ENCODE data around the gene IQSEC1. TPM values are rescaled to one million over a fixed set of nuclear protein-coding genes. Genes with fewer than 3 reads are reported as not detected.

IQSEC1 gene
- total RNA-seq, 1 donor from 2014 or later, result 41.7 TPM

- Mint-ChIP-seq H3K27ac (no peak overlapping the region), H3K27me3 (ENCODE audit: low read depth) (peaks cover 6% of the 10 kb centered on the region), H3K36me3 (no peaks in the 10 kb centered on the region), H3K4me1 (peaks cover 6% of the 10 kb centered on the region), H3K9me3 (no peaks in the 10 kb centered on the region), H3K4me3 (no peak overlapping the region)
- DNase-seq (ENCODE audit: low spot score in 2 of 2, unreplicated experiment in 2 of 2), result no peak
- no peak for TF ChIP-seq CTCF (IDR thresholded peaks at IDR 0.05; ENCODE audit: unreplicated experiment)
Measured at GRCh38 chr3:13109516-13109915, 36.3 kb upstream of the IQSEC1 start.

- no peak for DNase-seq (ENCODE audit: low spot score in 2 of 2, unreplicated experiment in 2 of 2)
- Mint-ChIP-seq H3K4me1 (peaks cover 6% of the 10 kb centered on the region), H3K9me3 (no peaks in the 10 kb centered on the region), H3K4me3 (no peak overlapping the region), H3K36me3 (no peaks in the 10 kb centered on the region), H3K27me3 (ENCODE audit: low read depth) (peaks cover 6% of the 10 kb centered on the region), H3K27ac (no peak overlapping the region)
- TF ChIP-seq CTCF (IDR thresholded peaks at IDR 0.05; ENCODE audit: unreplicated experiment), result no peak
Measured at GRCh38 chr3:13108861-13109260, 35.6 kb upstream of the IQSEC1 start.

- Mint-ChIP-seq H3K9me3 (no peaks in the 10 kb centered on the region), H3K4me3 (no peak overlapping the region), H3K27ac (no peak overlapping the region), H3K4me1 (peaks cover 6% of the 10 kb centered on the region), H3K36me3 (no peaks in the 10 kb centered on the region), H3K27me3 (ENCODE audit: low read depth) (peaks cover 6% of the 10 kb centered on the region)
- TF ChIP-seq CTCF (IDR thresholded peaks at IDR 0.05; ENCODE audit: unreplicated experiment), result no peak
- DNase-seq (ENCODE audit: low spot score in 2 of 2, unreplicated experiment in 2 of 2), result no peak
Measured at GRCh38 chr3:13107661-13108060, 34.4 kb upstream of the IQSEC1 start.

- Mint-ChIP-seq H3K9me3 (no peaks in the 10 kb centered on the region), H3K27ac (no peak overlapping the region), H3K27me3 (ENCODE audit: low read depth) (no peaks in the 10 kb centered on the region), H3K4me3 (no peak overlapping the region), H3K36me3 (no peaks in the 10 kb centered on the region), H3K4me1 (peaks cover 5% of the 10 kb centered on the region)
- no peak for DNase-seq (ENCODE audit: low spot score in 2 of 2, unreplicated experiment in 2 of 2)
- no peak for TF ChIP-seq CTCF (IDR thresholded peaks at IDR 0.05; ENCODE audit: unreplicated experiment)
Measured at GRCh38 chr3:13106308-13107001, 33.2 kb upstream of the IQSEC1 start.

GRCh38 chr3:13105896-13106250, 32.6 kb upstream of the IQSEC1 start:
- DNase-seq (ENCODE audit: low spot score in 2 of 2, unreplicated experiment in 2 of 2), result no peak
- no peak overlapping the region for H3K27ac Mint-ChIP-seq
- H3K27me3 Mint-ChIP-seq (ENCODE audit: low read depth), result no peaks in the 10 kb centered on the region
- H3K36me3 Mint-ChIP-seq, result no peaks in the 10 kb centered on the region
- H3K4me3 Mint-ChIP-seq, result no peak overlapping the region
- peaks cover 4% of the 10 kb centered on the region for H3K4me1 Mint-ChIP-seq
- H3K9me3 Mint-ChIP-seq, result no peaks in the 10 kb centered on the region
- TF ChIP-seq CTCF (IDR thresholded peaks at IDR 0.05; ENCODE audit: unreplicated experiment), result no peak

All from mesothelial cell of epicardium (in vitro differentiated cells).